Esophagus muscularis mucosa (tissue), 4 donors: ENCODE results near the gene PIH1D1. TPM values are rescaled to one million over a fixed set of nuclear protein-coding genes. Genes with fewer than 3 reads are reported as not detected.

ENCODE experiments used
- DNase-seq: peaks from one replicate; pipeline ENCODE4 v3.0.0-alpha.2; 2017; ENCODE audit errors: extremely low spot score
- H3K27ac ChIP-seq, 4 donors: fragments of 200-600 bp; sonication (generic); replicated peaks in 1 of 4; 1 replicate in 3 of 4; 2 replicates in 1 of 4; pipeline ENCODE4 v1.5.1; 2016 to 2019; ENCODE audit warnings: mild to moderate bottlenecking in 1 of 4
- H3K27me3 ChIP-seq, 4 donors: fragments of 200-600 bp; sonication (generic); one replicate each; pipeline versions ENCODE4 v1.5.1 to v1.6.0; 2016 to 2019
- H3K36me3 ChIP-seq, 4 donors: fragments of 200-600 bp; sonication (generic); one replicate each; pipeline ENCODE4 v1.5.1; 2016 to 2019
- H3K4me1 ChIP-seq, 4 donors: fragments of 200-600 bp; sonication (generic); one replicate each; pipeline ENCODE4 v1.5.1; 2016 to 2019
- H3K4me3 ChIP-seq, 4 donors: fragments of 200-600 bp; sonication (generic); 1 replicate in 2 of 4; 2 replicates in 2 of 4; pipeline ENCODE4 v1.5.1; 2016 to 2019; ENCODE audit warnings: mild to moderate bottlenecking in 4 of 4, moderate library complexity in 1 of 4
- H3K9me3 ChIP-seq, 4 donors: fragments of 200-600 bp; sonication (generic); 1 replicate in 3 of 4; 2 replicates in 1 of 4; pipeline ENCODE4 v1.5.1; 2016 to 2019
- EP300 ChIP-seq: sonication (generic); formaldehyde crosslinking; IDR thresholded peaks from one replicate; pipeline ENCODE4 v1.6.1; 2017; ENCODE audit warnings: antibody characterized with exemption
- POLR2A ChIP-seq: fragments of 450-650 bp; IDR thresholded peaks from one replicate; pipeline ENCODE4 v1.6.1; 2017; ENCODE audit warnings: antibody characterized with exemption, moderate library complexity, mild to moderate bottlenecking, low read depth
- POLR2AphosphoS5 ChIP-seq, 2 donors: sonication (generic); formaldehyde crosslinking; IDR thresholded peaks; one replicate each; pipeline ENCODE4 v1.6.1; 2017; ENCODE audit warnings: antibody characterized with exemption in 2 of 2
- WGBS: methylation state at CpG from one replicate; pipeline ENCODE4 v1.1.5; 2018; 5-methylcytosine and 5-hydroxymethylcytosine counted together
- intact Hi-C: fragments of 100-400 bp; cut with DNase I; formaldehyde crosslinking; loops from one replicate; pipeline ENCODE4 v1.15.1; 2023
- total RNA-seq, 4 donors: library from RNA; depleted of rRNA; stranded (reverse); fragments of >200 nt; gene quantifications; one replicate each; pipeline versions ENCODE4 v1.1.0 to v1.2.1, GENCODE V29; 2016
- TF ChIP-seq, protein P1 (sequence below), 3 experiments: fragments of 200-600 bp in 2 of 3; fragments of 450-650 bp in 1 of 3; sonication (generic) in 2 of 3; IDR thresholded peaks; one replicate each; pipeline ENCODE4 v1.5.1; 2017 to 2019; ENCODE audit warnings: antibody characterized with exemption in 3 of 3, mild to moderate bottlenecking in 2 of 3, moderate library complexity in 1 of 3

Gene PIH1D1
- total RNA-seq, 4 donors from 2014 or later, result 73.6 to 84.0 (median 78.4) TPM

DNA sequence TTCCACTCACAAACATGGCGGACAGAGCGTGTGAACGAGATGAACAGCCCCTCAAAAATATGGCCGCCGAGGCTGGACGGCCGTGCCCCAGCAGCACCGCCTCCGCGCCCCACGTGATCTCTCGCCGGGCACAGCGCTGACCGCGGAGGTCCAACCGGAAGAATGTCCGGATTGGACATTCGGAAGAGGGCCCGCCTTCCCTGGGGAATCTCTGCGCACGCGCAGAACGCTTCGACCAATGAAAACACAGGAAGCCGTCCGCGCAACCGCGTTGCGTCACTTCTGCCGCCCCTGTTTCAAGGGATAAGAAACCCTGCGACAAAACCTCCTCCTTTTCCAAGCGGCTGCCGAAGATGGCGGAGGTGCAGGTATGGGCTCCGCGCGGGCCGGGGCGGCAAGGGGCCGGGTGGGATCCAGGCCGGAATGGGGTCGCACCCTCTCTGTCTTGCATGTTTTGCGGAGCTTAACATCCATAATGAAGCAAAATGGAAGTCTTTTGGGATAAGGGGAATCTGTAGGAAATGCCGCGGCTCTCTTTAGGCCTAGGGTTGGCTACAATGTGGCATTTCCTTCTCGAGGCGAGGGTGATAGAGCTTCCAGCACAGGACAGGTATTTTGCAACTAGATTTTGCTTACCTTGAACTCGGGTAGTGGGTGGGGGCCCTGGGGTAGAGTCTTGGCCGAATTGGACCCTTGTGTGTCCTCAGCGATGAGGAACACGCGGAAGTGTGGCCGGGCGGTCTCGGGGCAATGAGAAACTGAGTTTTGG, 35.8 kb upstream of the PIH1D1 start, which contains the start of gene RPL13A:
Gene RPL13A, plus strand, starts transcription at position 332 of the 769 bp plus-strand sequence. Its CDS starts 22 bp downstream, at position 354.
- H3K4me1 ChIP-seq, result peaks cover 17 to 49% (median 34%) of the 10 kb centered on the region in 4 donors
- no peaks in the 10 kb centered on the region for H3K9me3 ChIP-seq
- H3K27me3 ChIP-seq, result no peaks in the 10 kb centered on the region
- peak within 1 kb of the TSS; percentile 84 to 92 (median 90) for H3K27ac ChIP-seq
- H3K36me3 ChIP-seq, result peaks cover 29 to 63% (median 37%) of the 10 kb centered on the region in 4 donors
- DNase-seq, result peak; percentile 100
- intact Hi-C loops, result no loop called here
- TF ChIP-seq POLR2AphosphoS5 (IDR thresholded peaks at IDR 0.05) (peak; percentile 99 to 100), POLR2A (peak; percentile 100), EP300 (no peak)
- TF ChIP-seq, protein P1, sequence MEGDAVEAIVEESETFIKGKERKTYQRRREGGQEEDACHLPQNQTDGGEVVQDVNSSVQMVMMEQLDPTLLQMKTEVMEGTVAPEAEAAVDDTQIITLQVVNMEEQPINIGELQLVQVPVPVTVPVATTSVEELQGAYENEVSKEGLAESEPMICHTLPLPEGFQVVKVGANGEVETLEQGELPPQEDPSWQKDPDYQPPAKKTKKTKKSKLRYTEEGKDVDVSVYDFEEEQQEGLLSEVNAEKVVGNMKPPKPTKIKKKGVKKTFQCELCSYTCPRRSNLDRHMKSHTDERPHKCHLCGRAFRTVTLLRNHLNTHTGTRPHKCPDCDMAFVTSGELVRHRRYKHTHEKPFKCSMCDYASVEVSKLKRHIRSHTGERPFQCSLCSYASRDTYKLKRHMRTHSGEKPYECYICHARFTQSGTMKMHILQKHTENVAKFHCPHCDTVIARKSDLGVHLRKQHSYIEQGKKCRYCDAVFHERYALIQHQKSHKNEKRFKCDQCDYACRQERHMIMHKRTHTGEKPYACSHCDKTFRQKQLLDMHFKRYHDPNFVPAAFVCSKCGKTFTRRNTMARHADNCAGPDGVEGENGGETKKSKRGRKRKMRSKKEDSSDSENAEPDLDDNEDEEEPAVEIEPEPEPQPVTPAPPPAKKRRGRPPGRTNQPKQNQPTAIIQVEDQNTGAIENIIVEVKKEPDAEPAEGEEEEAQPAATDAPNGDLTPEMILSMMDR (IDR thresholded peaks at IDR 0.05), result no peak
- H3K4me3 ChIP-seq, result peak within 1 kb of the TSS; percentile 69 to 100 (median 93)
- WGBS, result 0% methylated on average over 33 of the region's 57 CpGs

DNA sequence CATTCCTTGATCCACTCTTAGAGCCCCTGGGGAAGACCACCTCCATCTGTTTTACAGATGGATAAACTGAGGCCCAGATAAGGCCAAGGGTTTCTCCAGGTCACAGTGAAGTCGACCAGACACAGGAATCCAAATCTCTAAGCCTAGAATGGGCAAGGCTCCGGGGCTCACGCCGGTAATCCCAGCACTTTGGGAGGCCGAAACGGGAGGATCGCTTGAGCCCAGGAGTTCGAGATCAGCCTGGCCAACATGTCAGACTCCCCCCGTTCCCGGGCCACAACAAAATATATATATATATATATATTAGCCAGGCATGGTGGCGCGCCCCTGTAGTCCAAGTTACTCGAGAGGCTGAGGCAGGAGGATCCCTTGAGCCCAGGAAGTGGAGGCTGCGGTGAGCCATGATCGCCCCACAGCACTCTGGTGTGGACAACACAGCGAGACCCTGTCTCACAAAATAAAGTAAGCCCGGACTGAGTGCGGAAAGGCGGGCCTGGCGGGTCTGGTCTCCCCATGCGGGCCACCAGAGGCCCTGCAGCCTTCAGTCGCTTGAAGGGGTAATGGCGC, 35.2 kb upstream of the PIH1D1 start:
- no peak for DNase-seq
- peak overlapping the region; percentile 38 to 95 (median 80) for H3K4me3 ChIP-seq
- WGBS, result 89% methylated on average over 15 of the region's 23 CpGs
- H3K9me3 ChIP-seq, result no peaks in the 10 kb centered on the region
- H3K36me3 ChIP-seq, result peaks cover 23 to 63% (median 33%) of the 10 kb centered on the region in 4 donors
- no peaks in the 10 kb centered on the region for H3K27me3 ChIP-seq
- peak overlapping the region; percentile 81 to 91 (median 87) for H3K27ac ChIP-seq
- peaks cover 17 to 45% (median 34%) of the 10 kb centered on the region in 4 donors for H3K4me1 ChIP-seq
- TF ChIP-seq POLR2AphosphoS5 (IDR thresholded peaks at IDR 0.05) (no peak), POLR2A (no peak), EP300 (no peak)
- TF ChIP-seq, protein P1 (IDR thresholded peaks at IDR 0.05), result no peak
- intact Hi-C loops, result no loop called here

DNA sequence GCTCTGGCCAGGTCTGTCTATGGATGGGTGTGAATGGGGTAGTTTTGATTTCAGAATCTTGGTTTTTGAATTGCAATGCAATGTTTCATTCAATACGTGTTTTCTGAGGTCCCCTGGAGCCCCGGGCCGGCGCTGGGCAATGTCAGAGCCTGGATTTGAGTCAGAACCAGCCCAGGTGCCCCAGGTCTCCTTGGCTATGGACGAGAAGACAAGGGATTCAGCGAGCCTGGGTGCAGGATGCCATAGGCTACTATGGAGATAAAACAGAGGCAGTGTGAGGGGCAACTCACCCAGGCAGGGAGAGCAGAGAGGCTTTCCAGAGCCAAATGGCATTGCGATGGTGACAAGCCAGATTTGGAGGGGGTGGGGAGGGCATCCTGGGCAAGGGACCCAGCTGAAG, 34.6 kb upstream of the PIH1D1 start:
- peaks cover 17 to 42% (median 34%) of the 10 kb centered on the region in 4 donors for H3K4me1 ChIP-seq
- intact Hi-C loops, result no loop called here
- H3K36me3 ChIP-seq, result peaks cover 17 to 61% (median 28%) of the 10 kb centered on the region in 4 donors
- no peaks in the 10 kb centered on the region for H3K9me3 ChIP-seq
- H3K27me3 ChIP-seq, result no peaks in the 10 kb centered on the region
- no peak overlapping the region for H3K4me3 ChIP-seq
- 95% methylated on average over 7 of the region's 7 CpGs for WGBS
- peak overlapping the region in 3 of 4 donors; percentile 81 to 90 (median 84) for H3K27ac ChIP-seq
- DNase-seq, result no peak
- TF ChIP-seq POLR2A (no peak), EP300 (no peak), POLR2AphosphoS5 (IDR thresholded peaks at IDR 0.05) (no peak)
- TF ChIP-seq, protein P1 (IDR thresholded peaks at IDR 0.05), result no peak

DNA sequence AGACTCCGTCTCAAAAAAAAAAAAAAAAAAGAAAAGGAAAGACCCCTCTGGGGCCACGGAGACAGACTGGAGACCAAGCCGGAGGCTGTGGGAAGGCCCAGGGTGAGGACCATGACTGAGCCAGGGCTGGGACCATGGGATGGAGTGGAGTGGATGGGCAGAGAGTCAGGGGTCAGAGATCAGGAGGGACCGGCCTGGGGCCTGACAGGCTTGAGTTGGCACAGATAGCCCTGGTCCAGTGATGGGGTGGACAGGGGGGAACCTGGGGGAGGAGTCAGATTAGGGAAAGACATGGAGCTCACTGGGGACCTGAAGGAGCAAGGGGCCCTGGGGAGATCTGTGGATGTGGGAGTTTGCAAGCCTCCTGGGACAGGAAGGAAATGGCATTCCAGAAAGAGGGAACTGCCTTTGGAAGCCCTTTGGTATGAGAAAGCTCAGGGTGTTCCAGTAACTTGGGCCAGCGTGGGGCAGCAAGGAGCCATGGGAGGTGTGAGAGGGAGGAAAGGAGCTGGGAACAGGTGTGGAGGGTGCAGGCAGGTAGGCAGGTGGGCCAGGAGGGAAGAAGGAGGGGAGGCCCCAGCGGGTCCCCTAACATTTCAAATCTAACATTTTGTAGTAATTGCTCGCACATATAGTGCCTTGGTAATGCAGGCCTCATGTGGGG, 29.5 kb upstream of the PIH1D1 start:
- TF ChIP-seq EP300 (no peak), POLR2AphosphoS5 (IDR thresholded peaks at IDR 0.05) (no peak), POLR2A (no peak)
- TF ChIP-seq, protein P1 (IDR thresholded peaks at IDR 0.05), result no peak
- intact Hi-C loops, result no loop called here
- Histone ChIP-seq H3K4me3 (no peak overlapping the region), H3K4me1 (peaks cover 5 to 15% (median 10%) of the 10 kb centered on the region in 4 donors), H3K27me3 (no peaks in the 10 kb centered on the region), H3K36me3 (peaks cover 0 to 45% (median 7%) of the 10 kb centered on the region in 4 donors), H3K27ac (no peak overlapping the region), H3K9me3 (no peaks in the 10 kb centered on the region)
- 91% methylated on average over 7 of the region's 7 CpGs for WGBS
- DNase-seq, result no peak
